Suprapubic skin (tissue), 4 donors: ENCODE data around the gene RDH8.

Experiments
- POLR2A ChIP-seq, 2 donors: fragments of 450-650 bp; IDR thresholded peaks; one replicate each; pipeline ENCODE4 v1.6.1; 2017; ENCODE audit warnings: antibody characterized with exemption in 2 of 2, mild to moderate bottlenecking in 2 of 2, moderate library complexity in 2 of 2
- POLR2AphosphoS5 ChIP-seq, 3 donors: sonication (generic); formaldehyde crosslinking; IDR thresholded peaks; one replicate each; pipeline ENCODE4 v1.6.1; 2017; ENCODE audit warnings: antibody characterized with exemption in 3 of 3
- TF ChIP-seq, protein P1 (sequence below), 2 donors: fragments of 200-600 bp in 1 of 2; fragments of 450-650 bp in 1 of 2; sonication (generic) in 1 of 2; IDR thresholded peaks; one replicate each; pipeline ENCODE4 v1.5.1; 2016 to 2019; ENCODE audit warnings: antibody characterized with exemption in 2 of 2, mild to moderate bottlenecking in 1 of 2, moderate library complexity in 1 of 2

DNA sequence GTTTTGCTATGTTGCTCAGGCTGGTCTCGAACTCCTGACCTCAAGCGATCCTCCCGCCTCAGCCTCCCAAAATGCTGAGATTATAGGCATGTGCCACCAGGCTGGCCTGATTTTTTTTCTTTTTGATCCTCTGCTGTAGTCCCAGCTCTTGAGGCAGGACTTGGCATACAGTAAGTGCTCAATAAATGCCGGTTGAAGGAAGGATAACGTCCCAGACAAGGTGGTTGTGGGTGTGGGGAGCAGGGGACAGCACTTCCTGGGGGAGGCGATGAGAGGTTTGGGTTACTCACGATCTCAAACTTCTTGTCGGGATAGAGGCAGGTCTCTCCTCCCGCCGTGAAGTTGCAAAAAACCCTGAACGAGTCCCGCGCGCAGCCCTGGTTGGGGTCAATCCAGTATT is 47.3 kb upstream of the RDH8 start:
- no peak for TF ChIP-seq POLR2A (IDR thresholded peaks at IDR 0.05)
- TF ChIP-seq, protein P1, sequence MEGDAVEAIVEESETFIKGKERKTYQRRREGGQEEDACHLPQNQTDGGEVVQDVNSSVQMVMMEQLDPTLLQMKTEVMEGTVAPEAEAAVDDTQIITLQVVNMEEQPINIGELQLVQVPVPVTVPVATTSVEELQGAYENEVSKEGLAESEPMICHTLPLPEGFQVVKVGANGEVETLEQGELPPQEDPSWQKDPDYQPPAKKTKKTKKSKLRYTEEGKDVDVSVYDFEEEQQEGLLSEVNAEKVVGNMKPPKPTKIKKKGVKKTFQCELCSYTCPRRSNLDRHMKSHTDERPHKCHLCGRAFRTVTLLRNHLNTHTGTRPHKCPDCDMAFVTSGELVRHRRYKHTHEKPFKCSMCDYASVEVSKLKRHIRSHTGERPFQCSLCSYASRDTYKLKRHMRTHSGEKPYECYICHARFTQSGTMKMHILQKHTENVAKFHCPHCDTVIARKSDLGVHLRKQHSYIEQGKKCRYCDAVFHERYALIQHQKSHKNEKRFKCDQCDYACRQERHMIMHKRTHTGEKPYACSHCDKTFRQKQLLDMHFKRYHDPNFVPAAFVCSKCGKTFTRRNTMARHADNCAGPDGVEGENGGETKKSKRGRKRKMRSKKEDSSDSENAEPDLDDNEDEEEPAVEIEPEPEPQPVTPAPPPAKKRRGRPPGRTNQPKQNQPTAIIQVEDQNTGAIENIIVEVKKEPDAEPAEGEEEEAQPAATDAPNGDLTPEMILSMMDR (IDR thresholded peaks at IDR 0.05), result no peak
- TF ChIP-seq POLR2AphosphoS5 (IDR thresholded peaks at IDR 0.05), result no peak
